T-helper 9 cell (primary cell): ENCODE results near the gene SLCO3A1.
"Not testable (repeated sequence)": the region's sequence is repeated elsewhere in the genome, so short reads cannot be mapped to it uniquely, and the experiment has no call there.

ENCODE experiments used
- DNase-seq: peaks from one replicate; pipeline ENCODE4 v3.0.0-alpha.2; 2020

Gene SLCO3A1

GRCh38 chr15:92167451-92167850, 313.9 kb downstream of the SLCO3A1 start:
- DNase-seq: no peak

- DNase-seq: no peak
Measured at GRCh38 chr15:92168066-92168683, 314.7 kb downstream of the SLCO3A1 start.

GRCh38 chr15:92170897-92171296, 317.4 kb downstream of the SLCO3A1 start:
- DNase-seq: no peak

GRCh38 chr15:92178911-92179310, 325.4 kb downstream of the SLCO3A1 start:
- DNase-seq: no peak

- DNase-seq: no peak
Measured at GRCh38 chr15:92184142-92184541, 330.6 kb downstream of the SLCO3A1 start.

GRCh38 chr15:92184679-92185230, 331.2 kb downstream of the SLCO3A1 start:
- no peak for DNase-seq

- no peak for DNase-seq
Measured at GRCh38 chr15:92187975-92188374, 334.5 kb downstream of the SLCO3A1 start.

- no peak for DNase-seq
Measured at GRCh38 chr15:92189166-92189565, 335.7 kb downstream of the SLCO3A1 start.

GRCh38 chr15:92195241-92195640, 341.7 kb downstream of the SLCO3A1 start:
- DNase-seq: no peak

- DNase-seq: no peak
Measured at GRCh38 chr15:92196342-92196741, 342.8 kb downstream of the SLCO3A1 start.

- no peak for DNase-seq
Measured at GRCh38 chr15:92197746-92198145, 344.2 kb downstream of the SLCO3A1 start.

GRCh38 chr15:92200891-92201290, 347.4 kb downstream of the SLCO3A1 start:
- DNase-seq: no peak

- no peak for DNase-seq
Measured at GRCh38 chr15:92205255-92205739, 351.8 kb downstream of the SLCO3A1 start.

GRCh38 chr15:92207601-92208000, 354.1 kb downstream of the SLCO3A1 start:
- DNase-seq: not testable (repeated sequence)
